OCI-LY1 (cell line): ENCODE measurements around the gene FCN3.

Source experiments
- EZH2 ChIP-seq: fragments of 200-600 bp; sonication (generic), shearing (Covaris generic); IDR thresholded peaks from 2 replicates; pipeline ENCODE4 v1.8.0; 2017; ENCODE audit warnings: borderline replicate concordance, mixed run types, mild to moderate bottlenecking, antibody characterized with exemption, low read length, moderate library complexity, mixed read lengths
- TF ChIP-seq, protein P1 (sequence below): fragments of 200-600 bp; sonication (generic), shearing (Covaris generic); IDR thresholded peaks from 2 replicates; pipeline ENCODE4 v1.5.1; 2017; ENCODE audit warnings: mild to moderate bottlenecking, antibody characterized with exemption, low read length, moderate library complexity, mixed read lengths

DNA sequence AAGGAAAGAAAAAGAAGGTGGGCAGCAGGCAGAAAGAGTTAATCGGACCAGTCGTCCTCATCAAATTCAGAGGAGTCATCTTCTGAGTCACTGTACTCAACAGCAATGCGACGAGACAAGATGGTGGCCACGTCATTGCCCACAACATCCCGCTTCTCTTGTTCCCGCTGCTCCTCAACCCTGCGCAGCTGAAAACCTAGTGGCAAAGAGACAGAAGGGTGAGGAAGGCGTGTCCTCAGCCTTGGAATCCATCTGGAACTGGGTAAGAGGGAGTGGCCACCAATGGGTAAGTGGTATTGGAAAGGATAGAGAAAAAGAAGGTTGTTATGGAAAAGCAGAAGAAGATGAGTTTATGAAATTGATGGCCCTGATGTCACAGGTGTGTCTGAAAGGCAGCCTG is 33.5 kb upstream of the FCN3 start:
- TF ChIP-seq, protein P1, sequence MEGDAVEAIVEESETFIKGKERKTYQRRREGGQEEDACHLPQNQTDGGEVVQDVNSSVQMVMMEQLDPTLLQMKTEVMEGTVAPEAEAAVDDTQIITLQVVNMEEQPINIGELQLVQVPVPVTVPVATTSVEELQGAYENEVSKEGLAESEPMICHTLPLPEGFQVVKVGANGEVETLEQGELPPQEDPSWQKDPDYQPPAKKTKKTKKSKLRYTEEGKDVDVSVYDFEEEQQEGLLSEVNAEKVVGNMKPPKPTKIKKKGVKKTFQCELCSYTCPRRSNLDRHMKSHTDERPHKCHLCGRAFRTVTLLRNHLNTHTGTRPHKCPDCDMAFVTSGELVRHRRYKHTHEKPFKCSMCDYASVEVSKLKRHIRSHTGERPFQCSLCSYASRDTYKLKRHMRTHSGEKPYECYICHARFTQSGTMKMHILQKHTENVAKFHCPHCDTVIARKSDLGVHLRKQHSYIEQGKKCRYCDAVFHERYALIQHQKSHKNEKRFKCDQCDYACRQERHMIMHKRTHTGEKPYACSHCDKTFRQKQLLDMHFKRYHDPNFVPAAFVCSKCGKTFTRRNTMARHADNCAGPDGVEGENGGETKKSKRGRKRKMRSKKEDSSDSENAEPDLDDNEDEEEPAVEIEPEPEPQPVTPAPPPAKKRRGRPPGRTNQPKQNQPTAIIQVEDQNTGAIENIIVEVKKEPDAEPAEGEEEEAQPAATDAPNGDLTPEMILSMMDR: no peak
- TF ChIP-seq EZH2: no peak
